WERI-Rb-1 (cell line): Measurements from ENCODE around the gene CNKSR2.

Source experiments
- DNase-seq: peaks from one replicate; pipeline ENCODE4 v3.0.0-alpha.2; 2020
- H3K27ac ChIP-seq: fragments of 250-450 bp; sonication (Bioruptor Pico); 2 replicates; pipeline ENCODE4 v1.5.1; 2020; ENCODE audit warnings: mild to moderate bottlenecking, moderate library complexity
- H3K27me3 ChIP-seq: fragments of 250-450 bp; sonication (Bioruptor Pico); 2 replicates; pipeline ENCODE4 v1.5.1; 2021; ENCODE audit warnings: mild to moderate bottlenecking, low read depth, moderate library complexity; ENCODE audit not compliant: insufficient read depth, severe bottlenecking
- H3K36me3 ChIP-seq: fragments of 250-450 bp; sonication (Bioruptor Pico); 2 replicates; pipeline ENCODE4 v1.5.1; 2020; ENCODE audit warnings: mild to moderate bottlenecking, moderate library complexity
- H3K4me3 ChIP-seq: 2 replicates; pipeline ENCODE4 v1.5.1; 2011; ENCODE audit warnings: low read depth, mild to moderate bottlenecking, control low read depth, low read length
- H3K9me3 ChIP-seq: fragments of 250-450 bp; sonication (Bioruptor Pico); 2 replicates; pipeline ENCODE4 v1.5.1; 2021; ENCODE audit warnings: mild to moderate bottlenecking, moderate library complexity; ENCODE audit not compliant: severe bottlenecking
- TF ChIP-seq, protein P1 (sequence below): IDR thresholded peaks from 2 replicates; pipeline ENCODE4 v1.5.1; 2011; ENCODE audit warnings: low read depth, mild to moderate bottlenecking, control low read depth, inconsistent platforms, low read length

The CNKSR2 gene

GRCh38 chrX:21616386-21616785, 242.2 kb downstream of the CNKSR2 start:
- DNase-seq: no peak
- TF ChIP-seq, protein P1, sequence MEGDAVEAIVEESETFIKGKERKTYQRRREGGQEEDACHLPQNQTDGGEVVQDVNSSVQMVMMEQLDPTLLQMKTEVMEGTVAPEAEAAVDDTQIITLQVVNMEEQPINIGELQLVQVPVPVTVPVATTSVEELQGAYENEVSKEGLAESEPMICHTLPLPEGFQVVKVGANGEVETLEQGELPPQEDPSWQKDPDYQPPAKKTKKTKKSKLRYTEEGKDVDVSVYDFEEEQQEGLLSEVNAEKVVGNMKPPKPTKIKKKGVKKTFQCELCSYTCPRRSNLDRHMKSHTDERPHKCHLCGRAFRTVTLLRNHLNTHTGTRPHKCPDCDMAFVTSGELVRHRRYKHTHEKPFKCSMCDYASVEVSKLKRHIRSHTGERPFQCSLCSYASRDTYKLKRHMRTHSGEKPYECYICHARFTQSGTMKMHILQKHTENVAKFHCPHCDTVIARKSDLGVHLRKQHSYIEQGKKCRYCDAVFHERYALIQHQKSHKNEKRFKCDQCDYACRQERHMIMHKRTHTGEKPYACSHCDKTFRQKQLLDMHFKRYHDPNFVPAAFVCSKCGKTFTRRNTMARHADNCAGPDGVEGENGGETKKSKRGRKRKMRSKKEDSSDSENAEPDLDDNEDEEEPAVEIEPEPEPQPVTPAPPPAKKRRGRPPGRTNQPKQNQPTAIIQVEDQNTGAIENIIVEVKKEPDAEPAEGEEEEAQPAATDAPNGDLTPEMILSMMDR: no peak
- Histone ChIP-seq H3K36me3 (no peaks in the 10 kb centered on the region), H3K27me3 (no peaks in the 10 kb centered on the region), H3K4me3 (no peak overlapping the region), H3K9me3 (no peaks in the 10 kb centered on the region), H3K27ac (no peak overlapping the region)

DNA sequence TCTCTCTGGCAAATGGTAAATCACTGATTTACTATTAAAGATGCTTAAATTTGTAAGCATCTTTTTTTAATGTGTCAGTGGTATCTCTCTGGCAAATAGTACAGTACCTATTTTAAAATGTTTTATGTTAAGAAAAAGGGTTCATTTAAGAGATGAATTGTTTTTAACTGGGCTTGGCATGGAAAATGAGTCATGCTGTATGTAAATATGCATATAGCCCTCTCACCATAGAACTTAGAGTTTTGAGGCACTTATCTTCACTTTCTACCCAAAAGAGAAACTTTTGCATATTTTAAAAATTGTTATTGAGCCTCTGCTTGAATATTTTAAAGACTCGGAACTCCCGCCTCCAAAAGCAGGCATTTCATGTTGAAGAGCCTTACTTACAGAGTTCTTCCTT, 246.0 kb downstream of the CNKSR2 start:
- no peak overlapping the region for H3K4me3 ChIP-seq
- H3K9me3 ChIP-seq: no peaks in the 10 kb centered on the region
- H3K27ac ChIP-seq: no peak overlapping the region
- no peak for DNase-seq
- TF ChIP-seq, protein P1: no peak
- no peaks in the 10 kb centered on the region for H3K36me3 ChIP-seq
- no peaks in the 10 kb centered on the region for H3K27me3 ChIP-seq

- Histone ChIP-seq H3K4me3 (no peak overlapping the region), H3K27me3 (no peaks in the 10 kb centered on the region), H3K9me3 (no peaks in the 10 kb centered on the region), H3K36me3 (no peaks in the 10 kb centered on the region), H3K27ac (no peak overlapping the region)
- DNase-seq: no peak
- TF ChIP-seq, protein P1: no peak
Observed at GRCh38 chrX:21623778-21624501, 249.7 kb downstream of the CNKSR2 start.

- DNase-seq: no peak
Observed at GRCh38 chrX:21632027-21632426, 257.8 kb downstream of the CNKSR2 start.

DNA sequence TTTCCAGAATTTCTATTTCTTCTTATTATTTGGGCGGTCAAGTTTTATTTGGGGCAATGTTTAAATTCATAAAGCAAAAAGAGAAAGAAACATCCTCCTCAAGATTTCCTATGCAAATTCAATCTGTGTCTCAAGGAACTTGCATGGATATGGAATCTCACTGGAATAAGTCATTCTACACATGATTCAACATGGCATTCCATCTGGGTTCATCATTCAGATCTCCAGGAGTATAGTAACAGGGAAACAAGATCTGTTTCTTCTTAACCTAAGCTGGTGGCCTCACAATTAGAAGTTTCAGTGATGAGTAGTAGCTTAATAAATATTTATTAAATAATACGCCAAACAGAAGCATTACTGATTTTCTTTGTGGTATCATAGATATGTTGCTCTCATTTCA, 264.1 kb downstream of the CNKSR2 start:
- no peak overlapping the region for H3K4me3 ChIP-seq
- no peaks in the 10 kb centered on the region for H3K27me3 ChIP-seq
- no peak for DNase-seq
- H3K27ac ChIP-seq: no peak overlapping the region
- TF ChIP-seq, protein P1: no peak
- H3K9me3 ChIP-seq: no peaks in the 10 kb centered on the region
- no peaks in the 10 kb centered on the region for H3K36me3 ChIP-seq

More at GRCh38 chrX:21632027-21632426, 257.8 kb downstream of the CNKSR2 start:
- Histone ChIP-seq H3K36me3 (no peaks in the 10 kb centered on the region), H3K27me3 (no peaks in the 10 kb centered on the region), H3K9me3 (no peaks in the 10 kb centered on the region), H3K27ac (no peak overlapping the region), H3K4me3 (no peak overlapping the region)
- TF ChIP-seq, protein P1: no peak

DNA sequence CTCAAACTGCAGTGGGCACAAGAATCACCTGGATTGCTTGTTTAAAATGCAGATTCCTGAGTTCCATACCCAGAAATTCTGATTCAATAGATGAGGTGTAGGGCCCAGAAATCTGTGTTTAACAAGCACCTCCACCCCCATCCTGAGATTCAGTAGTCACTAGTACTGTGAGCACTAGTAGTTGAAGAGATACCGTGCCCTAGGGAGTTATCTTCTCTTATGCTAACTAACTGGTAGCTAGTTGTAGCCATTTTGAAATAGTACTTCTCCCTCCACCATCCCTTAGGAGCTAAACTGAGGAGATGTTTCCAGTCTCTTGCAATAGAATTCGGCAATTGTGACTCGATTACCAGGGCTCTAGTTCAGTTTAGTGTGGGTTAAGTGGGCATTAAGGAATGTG, 265.6 kb downstream of the CNKSR2 start:
- DNase-seq: no peak
- no peaks in the 10 kb centered on the region for H3K36me3 ChIP-seq
- no peaks in the 10 kb centered on the region for H3K27me3 ChIP-seq
- TF ChIP-seq, protein P1: no peak
- H3K27ac ChIP-seq: no peak overlapping the region
- no peaks in the 10 kb centered on the region for H3K9me3 ChIP-seq
- no peak overlapping the region for H3K4me3 ChIP-seq
